ENCODE results near the gene SART1.

DNA sequence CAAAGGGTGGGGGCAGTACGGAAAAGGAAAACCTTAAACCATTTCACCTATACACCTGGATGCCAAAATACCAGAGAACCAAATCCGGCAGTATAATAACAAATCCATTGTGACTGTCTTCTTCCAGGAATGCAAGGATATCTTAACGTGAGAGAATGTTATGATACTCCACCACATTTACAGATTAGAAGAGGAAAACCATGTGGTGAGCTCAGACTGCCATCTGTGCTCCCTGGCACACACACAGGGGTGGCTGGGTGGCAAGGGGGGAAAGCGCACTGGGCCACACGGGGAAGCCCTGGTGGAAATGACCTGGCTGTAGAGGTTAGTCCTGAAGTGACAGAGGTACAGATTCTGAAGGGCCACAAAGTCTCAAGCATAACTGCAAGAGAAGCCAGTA lies 30.5 kb downstream of the SART1 start:
- TF ChIP-seq POLR2A (IDR thresholded peaks at IDR 0.05) (no peak), POLR2AphosphoS5 (IDR thresholded peaks at IDR 0.05; ENCODE audit: insufficient read depth in 1 of 2, low read depth in 1 of 2) (no peak)
